ENCODE measurements around the gene ACBD4. TPM values are rescaled to one million over a fixed set of nuclear protein-coding genes. Genes with fewer than 3 reads are reported as not detected.

The ACBD4 gene
- polyA plus RNA-seq, 12 donors = 3.9 to 11.0 (median 5.8) TPM; not detected in 1

GRCh38 chr17:45135978-45136791, 698 bp downstream of the ACBD4 start:
- no peak for DNase-seq

DNA sequence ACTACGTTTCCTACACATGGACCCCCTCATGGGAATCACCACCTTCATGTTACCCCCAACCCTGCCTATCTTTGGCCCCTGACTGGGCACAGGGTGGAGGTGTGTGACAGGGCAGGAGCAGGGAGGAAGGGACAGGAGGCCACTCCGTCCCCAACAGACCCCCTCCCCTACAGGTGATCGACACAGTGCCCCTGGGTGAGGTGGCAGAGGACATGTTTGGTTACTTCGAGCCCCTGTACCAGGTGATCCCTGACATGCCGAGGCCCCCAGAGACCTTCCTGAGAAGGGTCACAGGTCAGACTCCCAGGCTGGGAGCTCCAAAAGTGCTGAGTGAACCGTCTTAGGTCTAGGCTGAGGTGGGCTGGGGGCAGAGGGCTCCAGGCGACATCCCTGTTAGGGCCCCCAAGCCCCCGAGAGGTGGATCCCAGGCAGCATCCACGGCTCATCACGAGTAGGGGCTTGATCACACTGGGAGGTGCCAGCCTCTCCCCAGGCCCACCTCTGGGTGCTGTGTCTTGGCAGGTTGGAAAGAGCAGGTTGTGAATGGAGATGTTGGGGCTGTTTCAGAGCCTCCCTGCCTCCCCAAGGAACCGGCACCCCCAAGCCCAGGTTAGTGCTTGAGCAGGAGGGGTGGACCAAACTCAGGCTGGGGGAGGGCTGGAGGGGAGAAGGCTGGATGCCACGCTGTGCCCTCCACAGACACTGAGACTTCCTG, 1.5 kb downstream of the ACBD4 start:
- DNase-seq = no peak

DNA sequence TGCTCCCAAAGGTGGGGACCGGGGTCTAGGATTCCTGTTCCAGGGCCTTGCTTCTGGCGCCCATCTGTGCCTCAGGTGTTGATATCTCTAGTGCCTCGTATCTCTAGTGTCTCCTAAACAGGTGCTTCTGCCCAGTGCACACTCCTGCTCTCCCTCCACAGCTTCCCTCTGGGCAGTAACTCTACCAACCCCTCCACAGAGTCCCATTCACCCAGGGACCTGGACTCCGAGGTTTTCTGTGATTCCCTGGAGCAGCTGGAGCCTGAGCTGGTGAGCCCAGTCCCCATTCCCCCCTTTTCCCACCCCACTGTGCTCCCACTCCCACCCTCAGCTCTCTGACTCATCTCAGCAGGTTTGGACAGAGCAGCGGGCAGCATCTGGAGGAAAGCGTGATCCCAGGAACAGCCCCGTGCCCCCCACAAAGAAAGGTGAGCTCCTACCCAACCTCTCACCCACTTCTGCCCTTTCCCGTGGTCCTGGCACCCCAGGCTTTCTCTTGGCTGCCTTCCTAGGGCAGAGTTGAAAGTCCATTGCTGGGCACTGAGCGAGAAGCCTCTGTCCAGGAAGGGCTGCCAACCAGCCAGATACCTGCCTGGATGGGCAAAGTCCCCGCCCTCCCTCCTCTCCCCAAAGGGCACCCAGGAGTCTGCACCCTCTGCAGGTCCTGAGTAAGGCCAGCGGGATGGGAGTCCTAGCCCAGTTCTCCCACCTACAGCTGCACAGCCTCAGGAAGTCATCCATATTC, 2.2 kb downstream of the ACBD4 start:
- no peak for DNase-seq

GRCh38 chr17:45138911-45139532, 3.5 kb downstream of the ACBD4 start:
- no peak for DNase-seq

DNA sequence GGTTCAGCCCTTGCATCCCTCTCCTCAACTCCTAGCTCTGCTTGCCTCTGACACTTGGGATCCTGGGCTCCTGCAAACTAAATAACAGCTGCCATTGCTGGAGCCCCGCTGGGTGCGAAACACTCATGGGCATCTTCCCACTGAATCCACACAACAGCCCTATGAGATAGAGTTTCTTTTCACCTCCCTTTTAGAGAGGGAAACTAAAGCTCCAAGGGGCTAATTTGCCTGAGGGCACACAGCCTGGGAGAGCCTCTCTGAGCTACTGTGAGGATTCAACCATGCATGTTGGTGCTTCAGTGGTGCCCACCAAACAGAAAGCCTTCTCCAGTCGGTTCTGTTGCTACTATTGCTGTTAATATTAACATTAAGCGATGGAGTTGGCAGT, 4.0 kb downstream of the ACBD4 start:
- no peak for DNase-seq

DNA sequence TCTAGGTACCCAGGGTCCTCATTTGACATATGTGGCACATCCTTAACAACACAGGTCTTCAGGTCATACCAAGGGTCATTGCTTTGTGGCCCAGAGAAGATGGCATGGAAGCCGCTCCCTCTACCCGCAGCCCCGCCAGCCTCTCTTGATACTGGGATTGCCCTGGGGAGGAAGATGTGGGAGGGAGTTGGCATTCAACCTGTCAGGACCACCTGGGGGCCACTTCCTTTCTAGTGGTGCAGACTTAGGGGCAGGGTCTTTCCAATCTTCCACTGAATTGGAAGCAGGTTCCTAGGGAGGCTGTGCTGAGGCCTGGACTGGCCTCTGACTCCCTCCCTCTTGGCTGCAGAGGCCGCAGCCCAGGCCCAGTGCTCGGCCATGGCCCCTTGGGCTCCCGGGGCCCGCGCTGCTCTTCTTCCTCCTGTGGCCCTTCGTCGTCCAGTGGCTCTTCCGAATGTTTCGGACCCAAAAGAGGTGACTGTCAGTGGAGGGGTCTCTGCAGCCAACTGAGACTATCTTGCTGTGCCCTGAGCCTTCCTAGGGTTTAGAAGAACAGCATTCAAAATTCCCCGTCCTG, 7.7 kb downstream of the ACBD4 start:
- DNase-seq = no peak

- peak; percentile 85 for DNase-seq
Measured at GRCh38 chr17:45143767-45144198, 8.3 kb downstream of the ACBD4 start.

DNA sequence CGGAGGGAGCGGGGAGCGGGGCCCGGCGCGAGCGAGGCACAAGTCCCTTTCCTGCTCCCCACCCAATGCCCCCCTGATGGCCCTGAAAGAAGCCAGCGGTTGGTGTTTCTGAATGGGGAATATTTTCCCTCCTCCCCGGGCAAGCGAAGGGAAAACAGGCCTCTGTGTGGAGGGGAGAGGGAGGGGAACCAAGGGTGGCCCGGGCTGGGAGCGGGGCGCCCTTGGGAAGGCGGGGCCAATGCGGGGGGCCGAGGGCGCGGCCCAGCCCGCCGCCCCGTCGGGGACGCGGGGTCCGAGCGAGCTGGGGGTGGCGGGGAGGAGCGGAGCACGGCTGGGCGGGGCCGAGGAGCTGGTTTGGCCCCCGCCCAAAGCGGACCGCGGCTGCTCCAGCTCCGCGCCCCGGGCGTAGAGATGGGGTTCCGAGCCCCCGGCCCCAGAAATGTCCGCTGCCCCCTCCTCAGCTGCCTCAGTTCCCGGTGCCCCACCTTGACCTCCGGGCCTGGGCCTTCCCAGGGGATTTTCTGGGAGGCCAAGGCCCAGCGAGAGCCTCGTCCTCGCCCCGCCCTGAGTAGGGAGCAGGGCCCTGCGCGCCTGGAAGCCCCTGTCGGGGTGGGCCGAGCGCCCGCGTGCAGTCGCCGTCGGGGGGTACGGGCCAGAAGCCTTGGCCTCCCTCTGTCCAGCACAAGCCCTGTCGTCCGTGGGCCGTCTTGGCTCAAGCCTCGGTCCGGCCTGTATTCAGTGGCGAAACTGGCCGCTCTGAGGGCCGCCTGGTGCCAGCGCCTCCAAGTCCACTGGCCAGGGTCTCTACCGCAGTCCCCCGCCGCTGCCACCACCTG, 8.9 kb downstream of the ACBD4 start:
- DNase-seq = no peak

GRCh38 chr17:45145035-45145389, 9.5 kb downstream of the ACBD4 start:
- no peak for DNase-seq

DNA sequence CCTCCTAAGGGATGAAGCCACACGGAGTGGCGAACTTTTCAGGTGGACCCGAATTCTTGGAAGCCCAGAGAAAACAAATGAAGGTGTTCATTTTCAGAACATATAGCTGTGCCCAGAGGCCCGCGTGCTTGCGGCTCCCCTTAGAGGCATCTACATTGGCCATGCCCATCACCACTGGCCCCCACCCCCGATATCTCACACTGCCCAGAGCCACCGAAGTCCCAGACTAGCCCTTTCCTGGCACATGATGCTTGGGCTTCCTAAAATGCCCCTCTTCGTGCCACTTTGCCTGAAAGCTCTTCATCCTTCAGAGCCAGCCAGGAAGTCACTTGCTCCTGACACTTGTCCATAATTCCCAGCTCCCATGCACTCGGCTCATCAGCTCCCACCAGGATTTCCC, 10.7 kb downstream of the ACBD4 start:
- DNase-seq = no peak

DNA sequence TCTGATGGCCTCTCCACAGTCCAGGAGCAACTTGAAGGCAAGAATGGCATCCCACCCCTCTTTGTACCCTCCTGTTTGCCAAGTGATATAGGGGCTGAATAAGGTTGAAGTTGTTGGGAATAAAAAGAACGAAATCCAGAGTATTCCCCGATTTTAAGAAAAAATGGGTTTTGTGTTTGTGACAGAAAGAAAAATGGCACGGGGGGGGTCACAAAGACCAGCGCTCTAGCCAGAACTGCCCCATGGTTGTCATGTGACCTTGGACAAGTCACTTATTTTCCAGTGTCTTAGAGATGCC, 11.1 kb downstream of the ACBD4 start:
- no peak for DNase-seq

DNA sequence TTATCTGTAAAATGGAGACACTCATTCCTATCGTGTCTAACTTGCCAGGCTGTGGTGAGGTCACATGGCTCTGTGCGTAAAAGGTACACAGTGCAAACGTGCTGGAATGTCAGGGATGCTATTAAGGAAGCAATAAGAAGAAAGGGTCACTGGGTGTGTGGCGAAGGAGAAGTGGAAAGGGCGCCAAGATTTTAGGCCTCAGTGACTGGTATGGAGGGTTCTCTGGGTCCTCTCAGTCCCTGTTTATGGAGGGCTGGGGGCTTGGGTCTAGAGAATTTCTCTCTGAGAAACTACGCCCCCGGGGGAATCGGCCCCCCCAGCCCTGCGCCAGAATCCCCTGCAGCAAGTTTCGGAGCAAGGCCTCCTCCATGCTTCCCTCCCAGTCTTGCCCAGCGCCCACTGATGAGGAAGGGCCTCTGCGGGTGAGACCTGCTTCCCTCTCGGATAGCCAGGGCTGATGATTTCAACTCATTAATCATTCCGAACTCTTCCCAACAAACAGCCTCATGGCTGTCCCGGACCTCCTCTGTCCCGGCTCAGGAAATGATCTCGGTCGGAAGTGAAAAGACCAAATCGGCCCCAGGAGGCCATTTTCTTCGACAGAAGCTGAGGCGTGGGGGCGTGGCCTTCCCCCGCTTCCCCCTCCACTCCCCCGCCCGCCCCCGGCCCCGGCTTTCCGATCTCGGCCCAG, 11.5 kb downstream of the ACBD4 start:
- DNase-seq = peak; percentile 90

DNA sequence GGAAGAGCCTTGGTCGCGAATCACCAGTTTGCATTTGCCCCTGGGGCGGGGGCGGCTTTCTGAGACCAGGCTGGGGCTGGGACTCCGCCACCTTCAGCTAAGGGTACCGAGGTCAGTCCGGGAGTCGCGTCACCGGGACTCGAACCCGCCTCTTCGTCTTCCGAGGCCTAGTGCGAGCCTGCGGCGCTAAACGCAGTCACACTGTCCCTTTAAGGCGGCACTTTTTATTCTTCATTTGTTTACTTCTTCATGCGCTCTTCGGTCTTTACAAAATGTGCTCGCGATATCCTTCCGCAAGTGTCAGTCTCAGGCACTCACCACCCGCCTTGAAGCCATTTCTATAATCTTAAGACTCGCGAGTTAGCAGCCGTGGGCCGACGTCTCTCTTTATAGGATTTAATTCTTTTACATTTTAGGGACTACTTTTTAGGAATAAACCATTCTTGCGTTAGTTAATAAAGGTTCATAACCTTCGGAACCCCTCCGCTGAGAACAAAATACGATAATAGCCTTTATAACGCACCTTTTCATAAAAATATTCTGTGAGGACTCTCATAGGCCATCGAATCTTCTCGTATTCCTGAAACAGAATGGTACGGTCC, 12.2 kb downstream of the ACBD4 start:
- DNase-seq = peak; percentile 95

GRCh38 chr17:45148183-45149036, 12.9 kb downstream of the ACBD4 start, which contains the start of gene HEXIM1:
HEXIM1 (plus strand) TSS chr17:45148475; CDS start chr17:45149191, 716 bp downstream.
- DNase-seq = peak; percentile 100

- DNase-seq = peak; percentile 92
Measured at GRCh38 chr17:45149037-45149668, 13.7 kb downstream of the ACBD4 start.

GRCh38 chr17:45149669-45150664, 14.5 kb downstream of the ACBD4 start:
- DNase-seq = peak; percentile 81

All from muscle of arm (tissue), 12 donors.